Stimulated activated CD8-positive, alpha-beta memory T cell treated with anti-CD3 and anti-CD28 coated beads, Interleukin-15, amount 100 ng/mL, for 24 hours (primary cell): Measurements from ENCODE around the gene VSNL1.

Experiments
- DNase-seq: peaks from one replicate; pipeline ENCODE4 v3.0.0-alpha.2; 2020; ENCODE audit warnings: low read depth

The VSNL1 gene

DNA sequence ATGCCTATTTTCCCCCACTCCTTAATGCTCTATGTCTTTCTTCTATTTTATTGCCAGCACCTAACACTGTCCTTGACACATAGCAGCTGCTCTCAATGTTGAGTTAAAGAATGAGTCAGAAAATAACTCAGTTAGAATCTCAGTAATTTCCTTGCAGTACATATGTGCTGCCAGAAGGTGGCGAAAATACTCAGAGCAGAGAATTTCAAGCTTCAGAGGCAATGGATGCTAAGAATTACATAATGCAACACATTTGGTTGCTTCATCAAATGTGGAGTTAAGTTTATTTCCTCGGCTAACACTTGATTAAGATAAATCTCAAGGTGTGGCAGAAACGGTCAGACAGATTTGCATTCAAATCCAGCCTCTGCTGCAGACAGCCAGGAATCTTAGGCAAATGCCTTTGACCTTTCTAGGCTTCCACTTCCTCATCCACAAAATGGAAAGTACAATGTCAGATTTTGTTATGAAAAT, 105.6 kb downstream of the VSNL1 start:
- DNase-seq, result no peak

DNA sequence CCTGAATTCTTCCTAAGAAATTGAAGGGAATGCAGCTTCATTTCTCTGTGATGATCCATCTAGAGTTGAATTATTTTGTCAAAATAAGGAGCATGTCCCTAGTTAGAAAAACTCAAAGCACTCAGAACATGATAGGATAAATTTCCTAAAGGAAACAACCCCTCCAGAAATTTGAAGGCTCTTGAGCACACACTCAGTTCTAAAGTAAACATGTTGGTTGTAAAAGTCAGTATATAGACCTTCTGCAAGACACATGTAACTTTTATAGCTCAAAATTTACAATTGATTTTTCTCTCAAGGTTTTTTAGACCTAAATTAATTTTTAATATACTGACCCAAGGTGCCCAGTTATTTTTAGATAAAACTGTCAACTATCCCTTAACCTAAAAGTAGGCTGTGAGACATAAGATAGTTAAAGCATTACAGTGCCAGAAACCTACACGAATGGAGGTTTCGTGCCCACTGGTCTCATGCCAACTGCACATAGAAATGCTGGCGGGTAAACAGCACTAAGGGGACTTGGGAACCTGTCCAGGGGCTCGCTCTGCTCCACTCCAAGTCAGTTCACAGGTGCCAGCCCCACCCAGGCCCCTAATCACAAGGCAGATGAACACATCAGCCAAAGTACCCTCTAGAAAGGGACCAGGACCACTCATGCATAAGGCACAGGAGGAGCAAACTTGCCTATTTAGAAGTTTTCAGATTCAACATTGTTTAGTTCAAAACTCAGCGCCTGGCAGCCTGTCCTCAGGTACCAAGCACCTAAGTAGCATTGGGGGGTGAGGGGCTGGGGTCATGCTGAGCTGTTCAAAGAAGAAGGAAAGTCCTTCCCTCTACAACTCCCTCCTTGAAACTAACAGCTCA, 106.6 kb downstream of the VSNL1 start:
- no peak for DNase-seq

DNA sequence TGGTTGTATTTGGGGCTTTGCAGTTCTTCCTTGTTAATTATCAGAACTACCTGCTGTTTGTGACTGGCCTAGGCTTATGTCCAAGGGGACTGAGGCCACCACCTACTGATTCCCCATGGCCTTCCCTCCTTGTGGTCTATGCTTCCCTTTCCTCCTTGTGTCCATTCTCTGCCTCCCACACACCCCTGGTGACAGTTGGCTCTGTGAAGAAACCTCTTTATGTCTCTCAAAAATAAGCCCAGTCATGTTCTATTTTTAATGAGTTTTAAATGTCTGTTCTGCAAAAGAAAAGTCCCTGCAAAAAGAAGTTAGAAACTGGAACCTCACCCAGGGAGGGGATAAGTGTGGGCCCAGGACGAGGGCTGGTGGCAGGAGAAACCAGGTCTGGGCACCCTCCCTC, 108.1 kb downstream of the VSNL1 start:
- DNase-seq, result no peak

DNA sequence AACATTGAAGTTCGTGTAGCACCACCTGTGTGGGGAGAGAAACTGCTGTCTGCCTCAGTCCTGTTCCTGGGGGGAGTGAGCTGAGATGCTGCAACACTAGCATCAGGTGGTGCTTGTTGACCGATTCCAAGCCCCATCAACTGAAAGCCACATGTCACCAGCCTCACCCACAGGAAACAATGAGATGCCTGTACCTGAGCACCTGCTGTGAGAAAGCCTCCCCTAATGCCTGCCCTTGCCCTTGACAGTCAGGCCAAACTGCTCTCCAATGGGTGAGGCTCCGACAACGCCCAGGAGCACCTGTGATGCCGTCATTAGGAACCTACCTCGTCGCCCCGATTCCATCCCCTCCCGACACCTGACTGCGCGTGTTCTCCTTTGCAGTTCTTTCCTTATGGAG, 108.5 kb downstream of the VSNL1 start:
- DNase-seq, result no peak

DNA sequence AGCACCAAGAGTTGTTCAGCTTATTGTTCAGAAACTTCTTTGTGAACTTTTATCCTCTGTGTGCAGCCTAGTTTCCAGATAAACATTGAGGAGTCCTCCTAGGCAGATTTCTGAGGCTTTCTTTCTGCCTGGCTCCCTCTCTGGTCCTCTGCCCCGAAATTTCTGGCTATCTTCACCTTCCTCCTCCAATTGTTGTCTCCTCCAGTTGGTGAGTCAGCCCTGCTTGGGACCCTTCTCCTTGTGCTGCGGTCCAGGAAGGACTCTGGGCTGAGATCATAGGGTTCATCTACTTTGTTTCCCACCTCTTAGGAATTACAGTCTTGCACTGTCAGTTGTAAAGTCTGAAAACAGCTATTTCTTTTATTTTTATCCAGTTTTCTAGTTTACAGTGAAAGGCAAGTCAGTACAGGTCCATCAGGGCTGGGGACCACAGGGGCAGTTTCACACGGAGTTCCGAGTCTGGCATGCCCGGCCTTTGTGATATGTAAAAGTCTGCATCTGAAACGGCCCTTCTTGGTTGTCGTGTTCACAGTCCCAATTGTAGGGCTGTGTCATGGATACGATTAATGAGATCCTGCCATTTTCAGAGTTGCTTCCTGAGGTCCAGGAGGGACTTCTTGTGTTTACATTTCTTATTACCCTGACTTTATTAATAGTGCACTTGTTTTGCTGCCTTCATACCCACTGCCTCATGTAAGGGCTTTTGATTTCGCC, 112.3 kb downstream of the VSNL1 start:
- no peak for DNase-seq

DNA sequence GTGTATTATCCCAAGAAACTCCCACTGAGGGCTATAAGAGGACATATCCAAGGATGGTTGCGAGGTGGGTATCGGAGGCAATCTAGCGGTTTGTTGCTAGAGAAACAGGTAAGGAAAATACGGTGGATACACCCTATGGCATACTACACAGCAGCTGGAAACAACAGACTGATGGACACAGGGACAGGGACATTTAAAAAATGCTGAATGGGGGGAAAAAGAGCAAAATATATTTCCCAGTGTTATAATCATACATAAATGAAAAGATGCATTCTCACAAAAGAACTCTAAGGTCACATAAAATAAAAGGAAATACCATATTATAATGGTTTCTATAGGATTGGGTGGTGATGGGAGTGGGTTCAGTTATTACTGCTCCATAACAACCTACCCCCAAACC, 117.3 kb downstream of the VSNL1 start:
- DNase-seq, result no peak

DNA sequence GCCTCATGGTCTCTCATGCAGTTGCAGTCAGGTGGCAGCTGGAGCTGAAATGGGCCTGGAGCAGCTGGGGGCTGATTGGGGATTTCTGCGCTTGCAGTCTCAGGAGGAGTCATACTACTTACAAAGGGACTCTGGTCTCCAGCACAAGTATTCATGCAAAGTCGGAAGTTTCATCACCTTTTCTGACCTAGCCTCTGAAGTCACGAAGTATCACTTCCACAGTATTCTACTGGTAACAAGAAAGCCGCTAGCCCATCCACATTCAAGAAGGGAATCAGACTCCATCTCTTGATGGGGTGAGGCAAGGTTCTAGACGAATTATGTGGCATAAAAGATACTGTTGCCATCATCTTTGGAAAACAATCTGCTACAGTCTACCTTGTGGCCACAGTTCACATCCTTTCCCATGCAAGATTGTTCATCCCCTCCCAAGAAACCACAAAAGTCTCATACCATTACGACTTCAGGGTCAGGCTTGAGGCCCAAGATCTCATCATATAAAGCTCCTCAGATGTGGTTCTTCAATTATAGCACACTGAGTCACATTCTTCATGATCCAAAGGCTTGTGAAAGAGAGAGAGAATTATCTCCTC, 117.9 kb downstream of the VSNL1 start:
- no peak for DNase-seq

DNA sequence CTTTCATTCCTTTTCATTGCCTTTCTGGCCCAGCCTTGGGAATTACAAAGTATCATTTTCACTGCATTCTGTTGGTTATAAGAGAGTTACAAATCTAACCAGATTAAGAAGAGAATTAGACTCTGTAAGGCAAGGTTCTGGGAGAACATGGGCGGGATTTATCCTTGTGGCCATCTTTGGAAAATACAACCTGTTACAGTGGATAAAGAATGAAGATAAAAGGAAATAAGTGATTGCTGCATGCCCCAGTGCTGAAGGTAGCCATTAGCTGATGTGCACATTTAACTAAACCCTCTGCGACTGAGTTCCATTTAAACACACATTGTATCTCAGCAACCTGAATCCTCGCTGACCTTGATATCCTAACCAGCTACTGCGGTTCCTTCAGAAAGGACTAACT, 119.7 kb downstream of the VSNL1 start:
- no peak for DNase-seq

DNA sequence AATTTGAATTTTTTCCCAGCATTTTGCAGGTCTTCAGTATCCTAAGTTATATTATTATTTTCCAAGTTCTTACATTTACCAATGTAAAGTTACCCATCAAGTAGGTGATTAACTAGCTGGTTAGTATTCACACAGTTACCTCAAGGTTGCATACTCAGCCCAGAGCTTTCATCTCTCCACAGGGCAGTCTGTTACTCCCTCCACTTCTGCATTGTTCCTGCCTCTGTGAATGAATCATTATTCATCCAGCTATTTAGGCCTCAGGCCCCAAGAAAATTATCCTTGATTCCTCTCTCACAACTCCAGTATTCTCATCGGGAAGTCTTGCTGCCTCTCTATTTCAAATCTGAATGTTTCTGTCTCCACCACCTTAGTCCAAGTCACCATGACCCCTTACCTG, 121.0 kb downstream of the VSNL1 start:
- no peak for DNase-seq

DNA sequence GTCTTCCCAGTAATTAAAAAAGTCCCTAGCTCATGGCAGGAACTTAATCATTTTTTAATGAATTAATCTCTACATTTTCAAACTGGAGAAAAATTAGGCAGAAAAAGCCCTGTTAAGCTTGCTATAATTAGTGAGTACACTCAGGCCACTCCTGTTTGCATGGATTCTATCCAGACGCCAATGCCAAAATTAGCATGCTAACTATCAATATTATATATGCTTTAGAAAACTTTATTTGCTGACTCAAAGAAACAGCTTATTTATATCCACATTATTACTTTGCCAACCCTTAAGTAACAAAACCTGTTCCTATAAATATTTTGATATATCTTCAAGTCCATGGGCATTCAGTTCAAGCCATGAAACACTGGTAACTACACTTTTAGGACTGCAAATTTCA, 122.2 kb downstream of the VSNL1 start:
- DNase-seq, result no peak

DNA sequence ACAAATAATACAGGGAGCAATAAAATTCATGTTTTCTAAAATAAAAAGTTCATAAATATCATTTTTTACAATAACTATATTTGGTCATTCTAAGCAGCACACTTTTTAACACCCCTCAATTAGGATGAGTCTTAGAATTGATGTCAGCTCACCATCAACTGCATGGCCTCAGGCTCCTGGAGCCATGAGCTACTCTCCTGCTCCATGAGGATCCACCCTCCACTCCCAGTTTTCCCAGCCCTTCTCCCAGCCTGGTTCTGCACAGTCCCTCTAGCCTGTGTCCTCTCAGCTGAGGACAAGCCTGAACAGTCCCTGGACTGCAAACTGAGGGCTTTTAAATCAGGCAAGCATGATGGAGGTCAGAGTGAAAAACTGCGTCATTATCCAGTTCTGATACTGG, 124.0 kb downstream of the VSNL1 start:
- DNase-seq, result no peak

DNA sequence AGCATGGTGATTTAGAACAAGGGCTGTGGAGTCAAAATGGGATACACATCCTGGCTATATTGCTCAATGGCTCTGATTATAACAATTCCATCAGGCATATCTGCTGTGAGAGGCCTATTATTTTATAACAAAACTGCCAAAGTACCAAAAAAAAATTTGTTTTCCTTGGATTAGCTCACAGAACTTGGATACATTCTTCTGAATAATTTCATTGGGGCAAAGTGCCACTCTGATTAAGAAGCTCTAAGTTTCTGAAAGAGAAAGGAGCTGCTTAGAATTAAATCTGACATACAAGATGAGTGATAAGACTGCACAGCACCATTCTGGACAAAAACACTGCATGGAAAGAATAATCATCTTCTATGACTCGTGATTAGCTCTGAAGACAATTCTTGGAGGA, 127.4 kb downstream of the VSNL1 start:
- no peak for DNase-seq

DNA sequence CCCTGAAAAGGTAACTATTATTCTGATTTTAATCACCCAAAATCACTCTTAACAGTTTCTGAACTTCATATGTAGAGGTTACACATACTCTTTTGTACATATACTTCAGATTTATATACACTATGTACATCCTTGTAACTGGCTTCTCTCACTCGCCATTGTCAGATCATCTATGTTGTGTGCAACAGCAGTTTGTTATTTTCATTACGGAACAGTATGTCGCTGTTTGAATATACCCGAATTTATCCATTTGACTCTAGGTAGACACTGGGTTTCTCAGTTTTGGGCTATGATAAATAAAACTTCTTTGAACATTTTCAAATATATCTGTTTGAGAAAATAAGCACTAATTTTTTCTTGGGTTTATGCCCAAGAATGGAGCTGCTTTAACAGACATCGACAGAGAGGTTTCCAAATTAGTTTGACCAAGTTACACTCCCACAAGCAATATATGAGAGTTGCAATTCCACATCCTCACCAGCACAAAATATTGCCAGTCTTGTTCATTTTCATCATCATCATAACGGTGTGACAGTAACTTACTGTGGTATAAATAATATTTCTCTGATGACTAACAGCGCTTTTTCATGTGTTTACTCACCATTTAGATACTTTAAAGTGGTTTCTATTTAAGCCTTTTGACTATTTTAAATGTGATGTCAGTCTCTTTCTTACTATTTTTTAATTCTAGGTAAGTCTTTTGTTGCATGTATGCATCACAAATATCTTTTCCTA, 132.3 kb downstream of the VSNL1 start:
- no peak for DNase-seq

DNA sequence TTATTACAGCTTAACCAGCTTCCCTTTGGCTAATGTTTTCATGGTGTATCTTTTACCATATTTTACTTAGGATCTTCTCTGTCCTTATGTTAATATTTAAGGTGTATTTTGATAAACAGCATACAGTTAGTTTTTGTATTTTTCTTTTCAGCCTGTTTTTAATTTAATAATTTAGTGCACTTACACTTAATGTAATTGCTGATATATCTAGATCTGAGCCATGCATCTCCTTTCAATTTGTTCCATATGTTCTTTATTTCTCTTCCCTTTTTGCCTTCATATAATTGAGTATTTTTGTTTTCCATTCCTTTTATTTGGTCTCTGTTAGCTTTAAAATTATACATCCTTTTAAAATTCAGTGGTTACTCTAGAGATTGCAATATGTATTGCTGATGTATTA, 134.3 kb downstream of the VSNL1 start:
- no peak for DNase-seq

DNA sequence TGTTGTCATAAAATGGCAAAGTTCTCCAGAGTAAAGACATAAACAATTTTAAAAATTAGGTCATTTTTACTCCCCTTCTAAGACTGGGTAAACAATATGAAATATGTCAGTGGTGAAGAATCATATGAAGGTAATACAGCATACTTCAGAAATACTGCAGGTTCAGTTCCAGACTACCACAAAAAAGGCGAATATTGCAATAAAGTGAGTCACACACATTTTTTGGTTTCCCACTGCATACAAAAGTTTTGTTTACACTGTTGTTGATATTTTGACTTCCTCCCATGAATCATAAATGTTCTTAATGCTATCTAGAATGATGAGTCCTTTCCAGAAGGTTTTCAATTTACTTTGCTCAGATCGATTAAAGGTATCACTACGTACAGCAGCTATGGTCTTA, 139.6 kb downstream of the VSNL1 start:
- no peak for DNase-seq

DNA sequence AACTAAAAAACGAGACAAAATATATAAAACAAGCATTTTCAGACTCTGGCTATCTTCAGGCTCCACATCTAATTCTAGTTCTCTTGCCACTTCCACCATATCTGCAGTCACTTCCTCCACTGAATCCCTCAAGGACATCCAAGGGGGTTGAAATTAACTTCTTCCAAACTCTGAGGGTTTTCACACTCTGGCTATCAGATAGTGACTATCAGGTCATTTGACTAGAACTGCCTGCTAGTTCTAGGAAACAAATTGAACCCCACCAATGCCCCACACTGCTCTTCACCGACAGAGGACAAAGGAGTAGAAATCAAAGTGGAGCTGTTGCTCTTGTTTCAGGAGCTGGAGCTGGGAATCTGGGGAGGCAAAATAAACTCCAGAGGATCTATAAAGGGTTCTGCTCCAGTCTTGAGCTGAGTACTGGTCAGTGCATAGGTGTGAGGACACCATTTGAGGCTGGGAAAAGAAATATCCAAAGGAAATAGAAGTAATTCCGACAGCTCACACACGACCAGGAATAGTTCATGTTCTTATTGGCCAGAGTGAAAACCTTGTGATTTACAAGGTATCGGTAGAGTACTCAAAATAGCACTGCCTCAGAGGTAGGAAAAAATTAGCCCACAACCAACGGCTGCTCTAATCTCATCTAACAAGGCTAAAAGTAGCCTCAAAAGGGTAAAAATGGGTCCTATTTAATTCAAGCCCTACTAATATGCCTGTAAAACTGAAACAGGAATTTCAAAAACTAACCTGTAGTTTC, 141.8 kb downstream of the VSNL1 start:
- DNase-seq, result no peak

DNA sequence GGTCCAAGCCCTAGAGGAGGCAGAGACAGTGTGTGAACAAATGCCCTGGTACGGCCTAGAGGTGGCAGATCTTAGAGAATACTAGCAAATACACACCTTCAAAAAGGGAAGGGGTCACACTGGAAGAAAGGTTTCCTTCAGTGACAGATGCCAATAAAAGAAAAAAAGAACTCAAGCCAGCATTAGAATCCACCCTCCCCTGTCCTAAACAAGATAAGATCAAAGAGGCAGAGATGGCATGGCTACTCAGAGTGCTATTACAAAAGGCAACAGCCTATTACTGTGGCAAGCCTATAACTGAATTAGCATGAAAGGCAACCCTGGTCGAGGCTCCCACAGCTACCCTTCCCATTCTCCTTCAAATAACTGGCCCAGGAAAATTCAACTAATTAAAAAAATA, 143.5 kb downstream of the VSNL1 start:
- DNase-seq, result no peak

DNA sequence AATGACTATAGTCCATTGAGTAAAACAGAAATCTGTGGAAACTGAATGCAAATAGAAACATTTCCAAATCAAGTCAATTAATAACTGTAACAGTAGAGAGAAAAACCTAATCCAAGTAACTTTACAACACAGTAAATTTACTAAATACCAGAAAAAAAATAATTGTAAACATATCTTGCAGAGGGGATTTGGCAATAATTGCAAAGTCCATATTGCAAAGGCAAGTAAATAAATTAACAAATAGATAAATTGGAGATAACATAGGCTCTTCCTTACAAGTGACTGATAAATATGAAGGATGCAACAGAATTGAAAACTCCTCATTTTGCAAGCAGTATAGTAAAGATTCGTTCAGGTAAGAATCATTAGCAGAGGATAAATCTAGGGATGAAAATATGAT, 148.1 kb downstream of the VSNL1 start:
- no peak for DNase-seq

DNA sequence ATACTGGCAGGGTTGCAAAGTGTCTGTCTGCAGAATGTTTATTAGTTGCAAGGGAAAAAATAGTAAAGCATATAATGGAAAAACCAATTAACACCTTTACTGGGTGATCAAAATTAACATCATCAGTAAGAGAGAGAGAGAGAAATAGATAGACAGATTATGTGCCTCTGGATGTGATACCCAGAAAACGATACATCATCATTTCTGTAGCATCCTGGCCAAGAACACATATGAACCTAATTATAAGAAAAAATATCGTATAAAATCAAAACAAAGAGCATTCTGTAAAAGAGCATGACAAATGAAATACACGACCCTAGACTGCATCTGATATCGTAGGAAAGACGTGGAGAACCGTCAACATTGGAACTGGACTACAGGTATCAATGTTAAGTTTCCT, 148.5 kb downstream of the VSNL1 start:
- no peak for DNase-seq

DNA sequence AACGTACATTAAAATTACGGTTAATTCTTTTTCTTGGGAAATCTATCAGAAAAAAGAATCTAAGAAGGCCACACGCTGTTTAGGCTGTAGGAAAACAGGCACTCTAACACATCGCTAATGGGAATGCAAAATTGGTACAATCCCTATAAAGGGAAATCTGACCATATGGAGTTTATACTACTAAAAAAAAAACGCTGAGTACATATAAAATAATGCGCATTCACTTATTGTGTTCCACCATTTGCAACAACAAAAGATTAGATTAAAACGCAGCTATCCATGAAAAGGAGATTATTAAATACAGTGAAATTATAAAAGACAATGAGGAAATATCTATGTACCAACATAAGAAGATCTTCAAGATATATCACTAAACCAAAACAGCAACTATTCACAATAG, 150.3 kb downstream of the VSNL1 start:
- no peak for DNase-seq
